ENCODE results near the gene NDUFAF2.

- TF ChIP-seq POLR2A (IDR thresholded peaks at IDR 0.05) (no peak), CTCF (IDR thresholded peaks at IDR 0.05) (no peak)
These were observed 197.8 kb downstream of the NDUFAF2 start for GRCh38 chr5:61142811-61143210.
